NB4 (cell line): ENCODE results near the gene CBLC.
"Not testable (repeated sequence)": the region's sequence is repeated elsewhere in the genome, so short reads cannot be mapped to it uniquely, and the experiment has no call there.

ENCODE experiments used
- DNase-seq: peaks from one replicate; pipeline ENCODE4 v3.0.0; 2010; ENCODE audit warnings: low read depth
- H3K4me3 ChIP-seq: one replicate; pipeline ENCODE4 v1.5.1; 2011; ENCODE audit warnings: mild to moderate bottlenecking, low read depth, low read length, moderate library complexity
- CTCF ChIP-seq: IDR thresholded peaks from one replicate; pipeline ENCODE4 v1.5.1; 2012; ENCODE audit warnings: low read depth, low read length
- MYC ChIP-seq: IDR thresholded peaks from 2 replicates; pipeline ENCODE4 v1.6.1; 2011; ENCODE audit warnings: low read depth, low read length
- POLR2A ChIP-seq: IDR thresholded peaks from 2 replicates; pipeline ENCODE4 v1.6.1; 2011; ENCODE audit warnings: mild to moderate bottlenecking; ENCODE audit not compliant: insufficient read length; ENCODE audit errors: extremely low read depth
- TF ChIP-seq, protein P1 (sequence below): IDR thresholded peaks from 2 replicates; pipeline ENCODE4 v1.6.1; 2011; ENCODE audit warnings: low read depth, low read length

Gene CBLC

GRCh38 chr19:44779150-44779549 lies 1.5 kb downstream of the CBLC start:
- no peak for DNase-seq
- no peak overlapping the region for H3K4me3 ChIP-seq
- no peak for TF ChIP-seq MYC

DNA sequence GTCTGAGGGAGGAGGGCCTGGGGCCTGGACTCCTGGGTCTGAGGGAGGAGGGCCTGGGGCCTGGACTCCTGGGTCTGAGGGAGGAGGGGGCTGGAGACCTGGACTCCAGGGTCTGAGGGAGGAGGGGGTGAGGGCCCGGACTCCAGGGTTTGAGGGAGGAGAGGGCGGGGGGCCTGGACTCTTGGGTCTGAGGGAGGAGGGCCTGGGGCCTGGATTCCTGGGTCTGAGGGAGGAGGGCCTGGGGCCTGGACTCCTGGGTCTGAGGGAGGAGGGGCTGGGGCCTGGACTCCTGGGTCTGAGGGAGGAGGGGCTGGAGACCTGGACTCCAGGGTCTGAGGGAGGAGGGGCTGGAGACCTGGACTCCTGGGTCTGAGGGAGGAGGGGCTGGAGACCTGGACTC lies 4.0 kb downstream of the CBLC start:
- DNase-seq, H3K4me3 ChIP-seq: not testable (repeated sequence)

GRCh38 chr19:44782729-44783128 lies 5.0 kb downstream of the CBLC start:
- DNase-seq: peak; percentile 17
- no peak for TF ChIP-seq CTCF
- no peak for TF ChIP-seq POLR2A
- TF ChIP-seq, protein P1, sequence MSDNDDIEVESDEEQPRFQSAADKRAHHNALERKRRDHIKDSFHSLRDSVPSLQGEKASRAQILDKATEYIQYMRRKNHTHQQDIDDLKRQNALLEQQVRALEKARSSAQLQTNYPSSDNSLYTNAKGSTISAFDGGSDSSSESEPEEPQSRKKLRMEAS: no peak
- TF ChIP-seq MYC: no peak
- H3K4me3 ChIP-seq: no peak overlapping the region

GRCh38 chr19:44783545-44783944 lies 5.9 kb downstream of the CBLC start:
- no peak overlapping the region for H3K4me3 ChIP-seq
- no peak for DNase-seq
- TF ChIP-seq CTCF (no peak), MYC (no peak)
- TF ChIP-seq, protein P1: no peak

DNA sequence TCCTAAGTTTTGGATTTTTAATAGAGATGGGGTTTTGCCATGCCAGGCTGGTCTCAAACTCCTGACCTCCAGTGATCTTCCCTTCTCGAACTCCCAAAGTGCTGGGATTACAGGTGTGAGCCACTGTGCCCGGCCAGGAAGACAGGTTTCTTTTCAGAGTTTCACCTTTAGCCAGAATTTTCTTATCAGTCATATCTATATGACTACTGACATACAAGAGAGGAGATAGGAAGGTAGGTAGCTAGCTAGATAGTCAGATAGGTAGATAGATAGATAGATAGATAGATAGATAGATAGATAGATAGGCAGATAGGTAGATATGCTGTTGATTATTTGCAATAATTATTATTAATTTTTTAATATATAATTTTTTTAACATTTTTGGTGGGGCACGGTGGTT lies 7.6 kb downstream of the CBLC start:
- TF ChIP-seq POLR2A: no peak
- TF ChIP-seq, protein P1: no peak
- TF ChIP-seq MYC: no peak
- no peak for TF ChIP-seq CTCF
- no peak overlapping the region for H3K4me3 ChIP-seq

DNA sequence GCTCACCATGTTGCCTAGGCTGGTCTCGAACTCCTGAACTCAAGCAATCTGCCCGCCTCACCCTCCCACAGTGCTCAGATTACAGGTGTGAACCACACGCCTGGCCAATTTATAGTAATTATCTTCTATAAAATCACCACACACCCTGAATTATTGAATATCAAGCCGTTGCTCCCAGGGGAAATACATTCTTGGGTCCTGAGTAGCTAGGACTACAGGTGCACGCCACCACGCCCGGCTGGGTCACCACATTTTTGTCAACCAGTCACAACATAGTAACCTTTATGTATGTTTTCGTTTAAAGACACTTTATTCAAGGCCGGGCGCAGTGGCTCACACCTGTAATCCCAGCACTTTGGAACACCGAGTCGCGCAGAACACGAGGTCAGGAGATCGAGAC lies 8.3 kb downstream of the CBLC start:
- H3K4me3 ChIP-seq: no peak overlapping the region
- DNase-seq: no peak
- TF ChIP-seq, protein P1: no peak
- TF ChIP-seq MYC (no peak), CTCF (no peak), POLR2A (no peak)

More for the DNA sequence above, 7.6 kb downstream of the CBLC start:
- no peak for DNase-seq

DNA sequence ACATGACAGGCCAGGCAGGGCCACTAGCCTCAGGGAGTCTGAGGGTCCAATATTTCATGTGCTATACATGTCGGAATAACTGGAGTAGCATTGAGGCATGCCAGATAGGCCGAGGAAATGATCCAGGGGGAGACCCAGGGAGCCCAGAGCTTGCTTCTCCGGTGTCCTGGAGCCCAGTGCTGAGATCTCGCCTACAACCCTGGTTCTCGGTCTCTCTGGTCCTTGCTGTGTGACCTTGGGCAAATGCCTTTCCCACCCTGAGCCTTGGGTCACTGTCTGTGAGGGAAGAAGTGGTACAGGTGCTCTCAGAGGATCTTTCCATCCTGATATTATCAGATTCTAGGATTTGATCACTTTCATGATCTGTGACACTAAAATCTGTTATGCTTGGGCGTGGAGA lies 11.3 kb downstream of the CBLC start:
- DNase-seq: no peak
- TF ChIP-seq CTCF: no peak
- TF ChIP-seq POLR2A: no peak
- TF ChIP-seq, protein P1: no peak
- TF ChIP-seq MYC: no peak

More for the DNA sequence above, 11.3 kb downstream of the CBLC start:
- H3K4me3 ChIP-seq: no peak overlapping the region
